CD8-positive, alpha-beta memory T cell (primary cell): ENCODE data around the gene CD300C. TPM values are rescaled to one million over a fixed set of nuclear protein-coding genes. Genes with fewer than 3 reads are reported as not detected.

Experiments
- CTCF ChIA-PET: fragments of 350-600 bp; sonication (Branson Sonifier 250); formaldehyde crosslinking; loops from one replicate; lab custom pipeline; 2021; ENCODE audit warnings: antibody characterized with exemption; lab: Charles Lee
- POLR2A ChIA-PET: fragments of 350-600 bp; sonication (Branson Sonifier 250); formaldehyde crosslinking; loops from one replicate; lab custom pipeline; 2021; ENCODE audit warnings: antibody characterized with exemption; lab: Charles Lee
- DNase-seq, 5 donors: peaks; one replicate each; pipeline versions ENCODE4 v3.0.0 to v3.0.0-alpha.2; 2020 to 2022; ENCODE audit warnings: mixed read lengths in 1 of 5
- H3K27ac ChIP-seq: one replicate; pipeline ENCODE4 v1.7.0; 2013; ENCODE audit warnings: low read depth, mild to moderate bottlenecking, low read length, moderate library complexity
- H3K27me3 ChIP-seq: 2 replicates; pipeline ENCODE4 v1.7.0; 2013; ENCODE audit warnings: low read length, mild to moderate bottlenecking; ENCODE audit not compliant: insufficient read depth, poor library complexity, severe bottlenecking
- H3K36me3 ChIP-seq: 2 replicates; pipeline ENCODE4 v1.7.0; 2013; ENCODE audit warnings: mild to moderate bottlenecking, low read length, moderate library complexity; ENCODE audit not compliant: insufficient read depth
- H3K4me1 ChIP-seq: 2 replicates; pipeline ENCODE4 v1.7.0; 2013; ENCODE audit warnings: mild to moderate bottlenecking, low read length, moderate library complexity; ENCODE audit not compliant: insufficient read depth
- H3K4me3 ChIP-seq: 2 replicates; pipeline ENCODE4 v1.7.0; 2013; ENCODE audit warnings: mild to moderate bottlenecking, low read length
- H3K9me3 ChIP-seq: 2 replicates; pipeline ENCODE4 v1.7.0; 2013; ENCODE audit warnings: mild to moderate bottlenecking, low read length
- H3K27ac Mint-ChIP-seq, 8 donors: one replicate each; pipeline ENCODE4 v1.8.0; 2020 to 2021; ENCODE audit warnings: mixed read lengths in 8 of 8, mild to moderate bottlenecking in 6 of 8, inconsistent platforms in 3 of 8, moderate library complexity in 3 of 8
- H3K27me3 Mint-ChIP-seq, 2 donors: one replicate each; pipeline ENCODE4 v1.8.0; 2020 to 2021; ENCODE audit warnings: mixed read lengths in 2 of 2, mild to moderate bottlenecking in 1 of 2, moderate library complexity in 1 of 2
- H3K36me3 Mint-ChIP-seq, 3 donors: one replicate each; pipeline ENCODE4 v1.8.0; 2020 to 2021; ENCODE audit warnings: mixed read lengths in 3 of 3, inconsistent platforms in 1 of 3, mild to moderate bottlenecking in 1 of 3
- H3K4me1 Mint-ChIP-seq, 3 donors: one replicate each; pipeline ENCODE4 v1.8.0; 2020 to 2021; ENCODE audit warnings: mixed read lengths in 3 of 3, inconsistent platforms in 1 of 3, mild to moderate bottlenecking in 1 of 3
- H3K4me3 Mint-ChIP-seq, 7 donors: one replicate each; pipeline ENCODE4 v1.8.0; 2020 to 2021; ENCODE audit warnings: mixed read lengths in 7 of 7, mild to moderate bottlenecking in 6 of 7, moderate library complexity in 4 of 7, inconsistent platforms in 2 of 7
- H3K9me3 Mint-ChIP-seq, 5 donors: one replicate each; pipeline ENCODE4 v1.8.0; 2020 to 2022; ENCODE audit warnings: mixed read lengths in 5 of 5, mild to moderate bottlenecking in 3 of 5, moderate library complexity in 2 of 5, inconsistent platforms in 1 of 5
- polyA plus RNA-seq: library from polyadenylated mRNA; unstranded; fragments of 300-500 nt; fragmentation: Illumina TruSeq; gene quantifications from one replicate; pipeline ENCODE4 v1.2.3, GENCODE V29; 2021
- total RNA-seq, 2 experiments: library from RNA; stranded (reverse); gene quantifications; one replicate each; pipeline ENCODE4 v1.2.3, GENCODE V29; 2021

The CD300C gene
- total and polyA plus RNA-seq, 3 experiments from 2014 or later: 0.20 TPM; not detected in 2

- no peak for DNase-seq
- Mint-ChIP-seq H3K4me1 (no peaks in the 10 kb centered on the region), H3K4me3 (no peak overlapping the region), H3K27ac (no peak overlapping the region), H3K9me3 (no peaks in the 10 kb centered on the region), H3K36me3 (peaks cover 0 to 3% (median 0%) of the 10 kb centered on the region in 3 donors), H3K27me3 (peaks cover 22 to 52% of the 10 kb centered on the region in 2 donors)
- POLR2A ChIA-PET: no interaction called here
- Histone ChIP-seq H3K9me3 (no peaks in the 10 kb centered on the region), H3K4me1 (no peaks in the 10 kb centered on the region), H3K27me3 (peaks cover 13% of the 10 kb centered on the region), H3K27ac (no peak overlapping the region), H3K36me3 (no peaks in the 10 kb centered on the region), H3K4me3 (no peak overlapping the region)
- CTCF ChIA-PET: no interaction called here
Measured at GRCh38 chr17:74568106-74568873, 22.4 kb upstream of the CD300C start.

- DNase-seq: no peak
- Histone ChIP-seq H3K27ac (no peak within 1 kb of the TSS), H3K9me3 (no peaks in the 10 kb centered on the region), H3K36me3 (no peaks in the 10 kb centered on the region), H3K4me3 (no peak within 1 kb of the TSS), H3K4me1 (no peaks in the 10 kb centered on the region), H3K27me3 (peaks cover 14% of the 10 kb centered on the region)
- Mint-ChIP-seq H3K9me3 (no peaks in the 10 kb centered on the region), H3K36me3 (peaks cover 0 to 3% (median 0%) of the 10 kb centered on the region in 3 donors), H3K27me3 (peaks cover 25 to 52% of the 10 kb centered on the region in 2 donors), H3K4me1 (no peaks in the 10 kb centered on the region), H3K4me3 (no peak within 1 kb of the TSS), H3K27ac (no peak within 1 kb of the TSS)
- ChIA-PET POLR2A (no interaction called here), CTCF (interaction anchor here (1.7 kb wide), 1 partner anchor 9 kb away, joined by 3 read pairs; no protein-coding TSS in a partner anchor)
Measured at GRCh38 chr17:74567397-74567796, 21.5 kb upstream of the CD300C start, which contains the start of gene CD300H. TSS of gene CD300H (minus strand) at chr17:74567509.

DNA sequence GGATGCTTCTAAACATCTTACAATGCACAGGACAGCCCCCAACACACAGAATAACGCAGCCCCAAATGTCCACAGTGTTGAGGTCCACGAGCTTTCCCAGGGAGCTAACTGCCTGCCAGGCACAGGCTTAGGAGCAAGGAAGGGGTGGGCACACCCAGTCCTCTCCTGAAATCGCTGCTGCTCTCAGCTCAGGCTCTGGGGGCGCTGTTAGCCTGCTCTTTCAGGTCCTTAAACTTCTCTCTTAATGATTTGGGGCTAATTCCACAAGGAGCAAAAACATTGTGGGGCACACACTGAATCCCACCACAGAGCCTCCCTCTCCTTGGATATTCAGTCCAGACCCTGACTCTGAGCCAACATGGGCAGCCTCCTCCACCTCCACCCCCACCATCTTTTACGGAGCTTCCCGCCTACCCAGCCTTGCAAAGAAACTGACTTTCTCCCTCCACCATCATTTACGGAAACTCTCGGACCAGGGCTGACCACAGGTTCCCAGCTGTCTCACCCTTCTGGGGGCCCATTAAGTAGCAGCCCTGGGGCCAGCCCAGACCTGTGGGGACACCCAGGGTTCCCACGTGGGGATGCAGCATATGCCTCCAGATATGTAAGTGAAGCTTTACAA lies 20.3 kb upstream of the CD300C start:
- POLR2A ChIA-PET: no interaction called here
- peaks cover 14% of the 10 kb centered on the region for H3K27me3 ChIP-seq

GRCh38 chr17:74565126-74565525 lies 19.2 kb upstream of the CD300C start:
- H3K4me3 ChIP-seq: no peak overlapping the region
- POLR2A ChIA-PET: no interaction called here
- peaks cover 14% of the 10 kb centered on the region for H3K27me3 ChIP-seq
- no peaks in the 10 kb centered on the region for H3K4me1 ChIP-seq
- Mint-ChIP-seq H3K27ac (no peak overlapping the region), H3K4me1 (no peaks in the 10 kb centered on the region), H3K4me3 (no peak overlapping the region), H3K27me3 (peaks cover 24 to 52% of the 10 kb centered on the region in 2 donors), H3K9me3 (no peaks in the 10 kb centered on the region), H3K36me3 (peaks cover 0 to 3% (median 0%) of the 10 kb centered on the region in 3 donors)
- no peaks in the 10 kb centered on the region for H3K36me3 ChIP-seq
- CTCF ChIA-PET: interaction anchor here (2.1 kb wide), 1 partner anchor 24 kb away, joined by 5 read pairs; no protein-coding TSS in a partner anchor
- H3K9me3 ChIP-seq: no peaks in the 10 kb centered on the region
- no peak overlapping the region for H3K27ac ChIP-seq
- DNase-seq: no peak

More for the DNA sequence above, 20.3 kb upstream of the CD300C start:
- Mint-ChIP-seq H3K27ac (no peak overlapping the region), H3K4me1 (no peaks in the 10 kb centered on the region), H3K36me3 (peaks cover 0 to 3% (median 0%) of the 10 kb centered on the region in 3 donors), H3K4me3 (no peak overlapping the region), H3K27me3 (peaks cover 28 to 56% of the 10 kb centered on the region in 2 donors), H3K9me3 (no peaks in the 10 kb centered on the region)
- H3K27ac ChIP-seq: no peak overlapping the region
- CTCF ChIA-PET: interaction anchor here (0.7 to 2.1 kb wide), 4 partner anchors 8 to 23 kb away, joined by 3 to 5 read pairs (median 3); no protein-coding TSS in a partner anchor
- no peaks in the 10 kb centered on the region for H3K9me3 ChIP-seq
- no peak overlapping the region for H3K4me3 ChIP-seq
- peak in 1 of 5 donors; percentile 8 for DNase-seq
- H3K36me3 ChIP-seq: no peaks in the 10 kb centered on the region
- H3K4me1 ChIP-seq: no peaks in the 10 kb centered on the region

DNA sequence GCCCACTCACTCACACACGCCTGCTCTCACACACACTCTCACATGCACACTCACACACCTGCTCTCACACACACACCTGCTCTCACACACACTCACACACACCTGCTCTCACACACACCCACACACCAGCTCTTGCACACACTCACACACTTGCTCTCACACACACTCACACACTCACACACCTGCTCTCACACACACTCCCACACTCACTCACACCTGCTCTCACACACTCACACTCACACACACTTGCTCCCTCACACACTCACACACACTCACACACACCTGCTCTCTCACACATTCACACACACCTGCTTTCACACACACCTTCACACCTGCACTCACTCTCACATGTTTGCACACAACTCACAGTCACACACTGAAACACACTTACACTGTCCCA lies 17.4 kb upstream of the CD300C start:
- Histone ChIP-seq H3K36me3 (no peaks in the 10 kb centered on the region), H3K27me3 (peaks cover 14% of the 10 kb centered on the region), H3K27ac (no peak overlapping the region), H3K4me3 (no peak overlapping the region), H3K9me3 (no peaks in the 10 kb centered on the region), H3K4me1 (peaks cover 5% of the 10 kb centered on the region)
- no peak overlapping the region for H3K27ac Mint-ChIP-seq
- ChIA-PET POLR2A (no interaction called here), CTCF (no interaction called here)
- peaks cover 22 to 40% of the 10 kb centered on the region in 2 donors for H3K27me3 Mint-ChIP-seq
- H3K4me1 Mint-ChIP-seq: peaks cover 5 to 8% (median 6%) of the 10 kb centered on the region in 3 donors
- DNase-seq: no peak
- no peaks in the 10 kb centered on the region for H3K9me3 Mint-ChIP-seq
- H3K4me3 Mint-ChIP-seq: no peak overlapping the region
- H3K36me3 Mint-ChIP-seq: peaks cover 0 to 3% (median 0%) of the 10 kb centered on the region in 3 donors

- H3K9me3 Mint-ChIP-seq: no peaks in the 10 kb centered on the region
- H3K4me1 Mint-ChIP-seq: peaks cover 5 to 8% (median 6%) of the 10 kb centered on the region in 3 donors
- no peak for DNase-seq
- peaks cover 17 to 29% of the 10 kb centered on the region in 2 donors for H3K27me3 Mint-ChIP-seq
- no peak overlapping the region for H3K4me3 Mint-ChIP-seq
- peaks cover 0 to 3% (median 0%) of the 10 kb centered on the region in 3 donors for H3K36me3 Mint-ChIP-seq
- peaks cover 14% of the 10 kb centered on the region for H3K27me3 ChIP-seq
- no peak overlapping the region for H3K27ac Mint-ChIP-seq
- ChIA-PET CTCF (interaction anchor here (1.0 kb wide), 1 partner anchor 13 kb away, joined by 3 read pairs; no protein-coding TSS in a partner anchor), POLR2A (no interaction called here)
- no peaks in the 10 kb centered on the region for H3K36me3 ChIP-seq
- peaks cover 5% of the 10 kb centered on the region for H3K4me1 ChIP-seq
- H3K4me3 ChIP-seq: no peak overlapping the region
- H3K27ac ChIP-seq: no peak overlapping the region
- H3K9me3 ChIP-seq: no peaks in the 10 kb centered on the region
Measured at GRCh38 chr17:74561586-74561985, 15.7 kb upstream of the CD300C start.

DNA sequence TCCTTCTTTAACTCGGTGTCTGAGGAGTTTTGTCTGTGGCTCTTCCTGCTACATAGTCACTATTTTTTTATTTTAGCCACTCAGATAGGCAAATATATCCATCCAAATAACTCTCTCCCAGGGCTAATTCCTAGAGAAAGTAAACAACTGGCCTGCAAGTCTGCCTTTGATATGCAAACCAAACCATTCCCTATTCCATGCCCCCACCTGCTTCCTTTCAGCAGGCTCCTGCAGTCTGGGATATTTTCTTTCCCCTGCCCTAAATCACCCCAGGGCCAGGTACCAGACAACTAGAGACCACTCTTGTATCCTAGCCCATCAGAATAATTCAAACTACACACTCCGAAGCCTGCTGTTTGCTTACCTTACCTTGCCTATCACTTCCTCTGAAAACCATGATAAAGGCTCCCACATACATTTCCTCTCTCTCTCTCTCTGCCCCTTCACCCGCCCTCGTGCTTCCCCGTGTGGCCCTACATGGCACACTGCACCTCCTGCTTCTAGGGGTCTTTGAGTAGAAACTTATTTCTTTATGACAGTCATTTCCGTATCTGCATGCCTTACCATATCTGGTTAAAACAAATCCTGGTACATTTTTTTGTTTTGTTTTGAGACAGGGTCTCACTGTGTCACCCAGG lies 13.1 kb upstream of the CD300C start:
- H3K4me3 Mint-ChIP-seq: no peak overlapping the region
- H3K4me3 ChIP-seq: no peak overlapping the region
- CTCF ChIA-PET: no interaction called here
- peaks cover 8% of the 10 kb centered on the region for H3K27me3 ChIP-seq
- no peak for DNase-seq
- POLR2A ChIA-PET: no interaction called here
- H3K27ac Mint-ChIP-seq: peak overlapping the region in 2 of 8 donors; percentile 51 to 68
- H3K27me3 Mint-ChIP-seq: peaks cover 6 to 17% of the 10 kb centered on the region in 2 donors
- H3K36me3 ChIP-seq: no peaks in the 10 kb centered on the region
- H3K4me1 Mint-ChIP-seq: peaks cover 5 to 8% (median 6%) of the 10 kb centered on the region in 3 donors
- no peaks in the 10 kb centered on the region for H3K9me3 ChIP-seq
- peaks cover 5% of the 10 kb centered on the region for H3K4me1 ChIP-seq
- no peak overlapping the region for H3K27ac ChIP-seq
- peaks cover 0 to 3% (median 0%) of the 10 kb centered on the region in 3 donors for H3K36me3 Mint-ChIP-seq
- no peaks in the 10 kb centered on the region for H3K9me3 Mint-ChIP-seq
